ENCODE data around the gene ZNF77.
"Not testable (repeated sequence)": the region's sequence is repeated elsewhere in the genome, so short reads cannot be mapped to it uniquely, and the experiment has no call there.

ZNF77 gene

GRCh38 chr19:2944775-2945574 is at the start of gene ZNF77:
ZNF77 (minus strand) TSS chr19:2944971; CDS start chr19:2944840, 131 bp downstream.
- peak; percentile 99 for DNase-seq (ENCODE audit: low spot score)

DNA sequence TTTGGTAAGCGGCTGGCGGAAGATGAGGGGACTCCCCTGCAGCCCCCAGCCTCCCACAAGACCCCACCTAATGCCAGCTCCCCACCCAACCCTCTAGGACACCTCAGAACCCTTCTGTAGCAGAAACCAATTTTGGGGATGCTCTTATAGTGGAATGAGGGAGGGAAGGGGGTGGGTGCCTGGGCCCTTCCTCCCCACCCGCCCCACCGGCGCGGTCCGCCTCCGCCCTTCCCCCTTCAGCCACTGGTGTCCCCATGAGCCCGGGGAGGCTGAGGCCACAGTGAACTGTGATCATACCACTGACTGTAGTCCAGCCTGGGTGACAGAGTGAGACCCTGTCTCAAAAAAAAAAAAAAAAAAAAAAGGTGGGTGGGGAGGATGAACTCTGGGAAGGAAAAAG is 48.8 kb upstream of the ZNF77 start:
- no peak for DNase-seq (ENCODE audit: low spot score)

DNA sequence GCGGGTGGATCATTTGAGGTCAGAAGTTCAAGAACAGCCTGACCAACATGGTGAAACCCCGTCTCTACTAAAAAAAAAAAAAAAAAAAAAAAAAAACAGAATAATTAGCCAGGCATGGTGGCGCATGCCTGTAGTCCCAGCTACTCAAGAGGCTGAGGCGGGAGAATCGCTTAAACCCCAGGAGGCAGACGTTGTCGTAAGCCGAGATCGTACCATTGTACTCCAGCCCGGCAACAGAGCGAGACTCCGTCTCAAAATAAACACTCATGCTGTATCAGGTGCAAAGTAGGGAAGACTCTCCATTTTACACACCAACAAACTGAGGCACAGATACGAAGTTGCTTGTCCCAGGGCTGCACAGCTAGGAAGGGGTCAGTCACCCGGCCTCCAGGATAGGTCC is 48.2 kb upstream of the ZNF77 start:
- DNase-seq (ENCODE audit: low spot score): no peak

DNA sequence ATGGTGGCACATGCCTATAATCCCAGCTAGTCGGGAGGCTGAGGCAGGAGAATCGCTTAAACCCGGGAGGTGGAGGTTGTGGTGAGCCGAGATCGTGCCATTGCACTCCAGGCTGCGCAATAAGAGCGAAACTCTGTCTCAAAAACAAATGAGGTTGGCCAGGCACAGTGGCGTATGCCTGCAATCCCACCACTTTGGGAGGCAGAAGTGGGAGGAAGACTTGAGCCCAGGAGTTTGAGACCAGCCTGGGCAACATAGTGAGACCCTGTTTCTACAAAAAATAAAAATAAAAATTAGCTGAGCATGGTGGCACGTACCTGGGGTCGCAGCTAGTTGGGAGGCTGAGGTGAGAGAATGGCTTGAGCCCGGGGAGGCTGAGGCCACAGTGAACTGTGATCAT is 47.6 kb upstream of the ZNF77 start:
- not testable (repeated sequence) for DNase-seq (ENCODE audit: low spot score)

DNA sequence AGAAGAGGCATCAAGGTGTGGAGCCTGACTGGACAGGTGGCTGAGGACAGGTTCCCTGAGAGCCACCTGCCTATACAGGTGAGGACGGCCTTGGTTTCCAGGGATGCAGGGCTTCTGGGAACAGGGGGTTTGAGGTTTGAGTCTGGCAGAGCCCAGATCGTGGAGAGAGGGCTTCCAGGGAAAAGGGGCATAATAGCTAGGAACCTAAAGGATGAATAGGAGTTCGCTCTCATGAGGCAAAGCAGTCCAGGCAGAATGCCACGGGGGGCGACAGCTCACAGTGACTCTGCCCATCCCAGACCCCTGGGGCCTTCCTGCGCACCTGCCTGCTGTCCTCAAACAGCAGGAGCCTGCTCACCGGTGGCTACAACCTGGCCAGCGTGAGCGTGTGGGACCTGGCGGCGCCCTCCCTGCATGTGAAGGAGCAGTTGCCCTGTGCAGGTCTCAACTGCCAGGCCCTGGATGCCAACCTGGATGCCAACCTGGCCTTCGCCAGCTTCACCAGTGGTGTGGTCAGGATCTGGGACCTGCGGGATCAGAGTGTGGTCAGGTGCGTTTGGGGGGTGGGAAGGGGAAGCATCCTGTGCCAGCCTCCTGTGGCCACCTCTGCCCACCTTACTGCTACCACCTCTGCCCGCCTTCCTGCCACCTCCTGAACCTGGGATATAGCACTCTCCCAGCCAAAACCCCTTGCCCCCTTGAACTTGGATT is 44.6 kb upstream of the ZNF77 start:
- DNase-seq (ENCODE audit: low spot score): no peak

GRCh38 chr19:2988568-2988967 is 43.8 kb upstream of the ZNF77 start:
- DNase-seq (ENCODE audit: low spot score): no peak

DNA sequence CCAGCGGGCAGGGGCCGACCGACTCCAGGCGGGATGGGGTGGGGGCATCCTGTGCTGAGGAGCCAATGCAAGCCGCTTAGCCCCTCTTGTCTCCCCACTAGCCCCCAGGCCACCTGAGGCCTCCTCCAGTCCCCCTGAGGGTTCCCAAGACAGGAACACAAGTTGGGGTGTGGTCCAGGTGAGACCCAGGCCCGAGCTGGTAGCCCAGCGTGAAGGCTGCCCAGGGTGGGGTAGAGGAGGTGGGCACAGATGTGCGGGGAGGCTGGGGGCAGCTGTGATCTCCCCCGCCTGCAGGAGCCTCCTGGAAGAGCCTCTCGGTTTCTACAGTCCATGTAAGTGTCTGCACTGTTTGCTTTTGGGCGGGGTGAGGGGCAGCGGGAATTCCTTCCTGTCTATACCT is 43.0 kb upstream of the ZNF77 start:
- no peak for DNase-seq (ENCODE audit: low spot score)

GRCh38 chr19:2986951-2987524 is 42.3 kb upstream of the ZNF77 start:
- DNase-seq (ENCODE audit: low spot score): no peak

DNA sequence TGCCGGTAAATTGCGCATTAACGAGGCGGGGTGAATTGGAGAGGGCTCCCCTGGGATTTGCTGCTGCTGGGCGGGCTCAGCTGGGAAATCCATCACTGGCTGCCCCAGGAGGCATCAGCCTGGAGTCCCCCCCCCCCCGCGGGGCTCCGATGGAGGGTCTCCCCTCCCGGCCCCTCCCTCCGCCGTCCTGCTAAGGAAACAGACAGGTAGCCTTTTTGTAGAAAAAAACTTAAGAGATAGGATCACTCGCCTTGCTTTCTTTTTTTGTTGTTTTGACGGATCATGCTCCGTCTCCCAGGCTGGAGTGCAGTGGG is 39.4 kb upstream of the ZNF77 start:
- DNase-seq (ENCODE audit: low spot score): no peak

DNA sequence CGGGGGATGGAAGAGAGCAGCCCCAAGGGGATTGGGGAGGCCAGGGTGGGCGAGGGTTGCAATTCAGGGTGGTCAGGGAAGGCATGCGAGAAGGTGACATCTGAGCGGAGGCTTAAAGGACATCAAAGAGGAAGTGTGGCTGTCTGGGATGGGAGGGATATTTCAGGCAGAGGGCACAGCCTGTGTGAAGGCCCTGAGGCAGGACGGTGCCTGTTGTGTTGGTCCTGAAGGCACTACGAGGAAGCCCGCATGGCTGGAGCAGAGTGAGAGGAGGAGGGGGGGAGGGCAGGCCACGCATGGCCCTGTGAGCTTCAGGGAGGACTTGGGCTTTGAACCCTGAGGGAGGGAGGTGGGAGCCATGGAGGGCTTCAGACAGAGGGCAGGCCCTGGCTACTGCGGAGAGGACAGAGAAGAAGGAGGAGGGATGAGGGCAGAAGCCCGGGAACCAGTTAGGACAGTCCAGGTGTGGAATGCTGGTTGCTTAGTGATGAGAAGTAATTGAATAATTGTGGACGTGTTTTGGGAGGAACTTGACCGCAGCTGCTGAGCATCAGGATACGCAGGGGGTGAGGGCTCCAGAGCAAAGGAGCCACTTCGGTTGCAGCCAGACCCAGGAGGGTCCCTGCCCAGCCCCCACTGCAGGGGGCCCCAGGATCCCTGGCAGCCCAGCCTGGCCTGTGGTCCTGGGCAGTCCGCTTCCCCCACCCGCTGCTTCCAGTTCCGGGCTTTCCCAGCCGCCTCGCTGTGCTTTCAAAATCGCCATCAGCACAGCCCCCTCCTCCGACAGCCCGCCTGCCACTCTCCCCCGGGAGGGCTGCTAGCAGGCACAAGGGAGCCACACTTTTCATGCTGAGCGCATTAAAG is 38.8 kb upstream of the ZNF77 start:
- peak; percentile 80 for DNase-seq (ENCODE audit: low spot score)

- peak; percentile 92 for DNase-seq (ENCODE audit: low spot score)
Observed at GRCh38 chr19:2982983-2983350, 38.2 kb upstream of the ZNF77 start.

DNA sequence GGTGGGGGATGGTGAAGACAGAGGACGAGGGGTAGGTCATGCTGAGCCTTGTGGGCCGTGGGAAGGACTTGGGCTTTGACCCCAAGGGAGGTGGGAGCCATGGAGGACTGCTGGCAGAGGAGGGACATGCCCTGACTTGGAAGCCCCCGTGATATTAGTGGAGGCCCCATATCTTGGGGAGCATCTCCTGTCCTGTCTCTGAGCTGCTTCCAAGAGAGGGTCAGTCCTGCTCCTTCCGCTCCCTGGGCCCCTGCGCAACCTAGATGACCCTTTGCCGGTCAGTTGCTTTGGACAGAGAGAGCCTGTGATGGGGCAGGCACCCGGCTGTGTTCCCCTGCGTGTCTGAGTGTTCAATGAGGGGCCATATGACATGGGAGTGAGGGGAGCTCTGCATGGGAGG is 37.8 kb upstream of the ZNF77 start:
- DNase-seq (ENCODE audit: low spot score): no peak

DNA sequence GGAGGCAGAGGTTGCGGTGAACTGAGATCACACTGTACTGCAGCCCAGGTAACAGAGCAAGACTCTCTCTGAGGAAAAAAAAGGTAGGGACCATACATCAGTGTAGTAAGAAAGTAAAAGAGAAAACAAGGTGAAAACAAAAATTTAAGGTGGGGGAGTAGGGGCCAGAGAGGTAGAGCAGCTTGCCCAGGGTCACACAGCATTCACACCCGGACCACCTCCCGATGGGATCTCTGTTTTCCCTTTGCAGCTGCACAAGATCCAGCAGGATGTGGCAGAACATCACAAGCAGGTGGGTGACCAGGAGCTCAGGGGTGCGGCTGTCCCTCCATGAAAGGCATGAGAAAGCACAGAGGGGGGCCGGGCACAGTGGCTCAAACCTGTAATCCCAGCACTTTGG is 37.1 kb upstream of the ZNF77 start:
- no peak for DNase-seq (ENCODE audit: low spot score)

DNA sequence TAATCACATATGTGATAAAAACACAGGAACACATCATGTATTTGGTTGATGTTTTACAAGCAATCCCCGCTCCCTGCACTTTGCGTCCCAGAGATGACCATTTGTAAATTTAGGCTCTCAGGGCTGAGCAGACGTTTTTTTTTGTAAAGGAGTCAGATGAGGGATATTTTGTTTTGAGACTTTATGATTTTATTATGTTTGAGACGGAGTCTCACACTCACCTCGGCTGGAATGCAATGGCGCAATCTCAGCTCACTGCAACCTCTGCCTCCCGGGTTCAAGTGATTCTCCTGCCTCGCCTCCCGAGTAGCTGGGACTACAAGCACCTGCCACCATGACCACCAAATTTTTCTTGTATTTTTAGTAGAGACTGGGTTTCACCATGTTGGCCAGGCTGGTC is 34.0 kb upstream of the ZNF77 start:
- no peak for DNase-seq (ENCODE audit: low spot score)

- DNase-seq (ENCODE audit: low spot score): no peak
Observed at GRCh38 chr19:2978166-2978767, 33.5 kb upstream of the ZNF77 start.

DNA sequence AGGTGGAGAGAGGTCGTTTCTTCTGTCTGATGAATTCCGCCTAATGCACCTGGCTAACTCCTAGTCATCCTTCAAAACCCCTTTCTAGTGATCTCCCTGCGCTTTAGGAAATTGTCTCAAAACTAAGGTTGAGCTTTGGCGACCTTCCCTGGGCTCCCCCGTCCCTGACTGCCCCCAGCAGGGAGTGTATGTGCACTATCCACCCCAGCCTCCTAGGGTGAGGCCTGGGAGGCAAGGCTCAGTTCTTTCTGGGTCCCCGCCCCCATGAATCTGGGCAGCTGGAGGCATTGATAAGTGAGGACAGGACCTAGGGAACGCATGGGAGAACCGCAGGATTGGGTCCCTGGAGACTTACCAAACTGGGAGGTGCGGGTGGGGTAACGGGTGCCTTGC is 33.0 kb upstream of the ZNF77 start:
- no peak for DNase-seq (ENCODE audit: low spot score)

- peak; percentile 97 for DNase-seq (ENCODE audit: low spot score)
Observed at GRCh38 chr19:2977001-2977745, 32.4 kb upstream of the ZNF77 start, which contains the start of gene TLE6. TLE6 (plus strand) TSS chr19:2977564; CDS start chr19:2978234, 670 bp downstream.

DNA sequence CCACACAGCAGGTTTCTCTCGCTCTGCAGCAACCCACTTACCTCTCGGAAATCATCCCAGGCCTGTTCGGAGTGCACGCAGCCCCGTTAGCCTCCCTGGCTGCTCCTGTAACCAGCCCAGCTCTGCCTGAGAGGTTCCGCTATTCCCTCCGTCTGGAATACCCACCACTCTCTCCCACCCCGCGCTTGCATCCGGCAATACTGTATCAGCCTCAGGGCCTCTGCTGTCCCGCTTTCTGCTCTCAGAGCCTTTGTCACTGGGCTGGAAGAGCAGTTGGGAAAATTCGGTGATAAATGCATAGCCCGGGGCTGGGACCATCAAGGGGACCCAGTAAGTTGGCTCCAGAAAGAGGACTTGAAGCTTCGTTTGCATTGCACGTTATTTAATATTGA is 31.8 kb upstream of the ZNF77 start:
- no peak for DNase-seq (ENCODE audit: low spot score)

DNA sequence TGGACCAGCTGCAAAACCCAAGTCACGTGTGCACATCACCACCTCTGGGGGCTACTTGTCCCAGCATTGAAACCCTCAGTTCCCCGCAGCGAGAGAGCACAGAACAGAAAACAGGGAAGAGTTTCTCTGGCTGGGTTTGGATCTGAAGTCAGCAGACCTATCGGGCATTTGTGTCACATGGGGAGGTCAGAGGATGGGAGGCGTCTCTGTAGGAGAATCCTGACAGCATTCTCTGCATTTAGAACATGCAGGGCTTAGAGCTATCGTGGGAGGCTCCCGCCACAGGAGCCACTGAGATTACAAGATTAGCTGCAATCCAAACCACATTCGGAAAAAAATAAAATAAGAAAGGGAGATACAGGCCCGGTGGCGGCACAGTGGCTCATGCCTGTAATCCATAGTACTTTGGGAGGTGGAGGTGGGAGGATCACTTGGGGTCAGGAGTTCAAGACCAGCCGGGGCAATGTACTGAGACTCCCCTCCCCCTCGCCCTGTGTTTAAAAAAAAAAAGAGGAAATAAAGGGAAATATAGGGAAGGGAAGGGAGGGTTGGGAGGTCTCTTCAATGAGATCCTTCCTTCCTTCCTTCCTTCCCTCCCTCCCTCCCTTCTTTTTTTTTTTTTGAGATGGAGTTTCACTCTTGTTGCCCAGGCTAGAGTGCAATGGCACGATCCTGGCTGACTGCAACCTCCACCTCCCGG is 29.7 kb upstream of the ZNF77 start:
- no peak for DNase-seq (ENCODE audit: low spot score)

DNA sequence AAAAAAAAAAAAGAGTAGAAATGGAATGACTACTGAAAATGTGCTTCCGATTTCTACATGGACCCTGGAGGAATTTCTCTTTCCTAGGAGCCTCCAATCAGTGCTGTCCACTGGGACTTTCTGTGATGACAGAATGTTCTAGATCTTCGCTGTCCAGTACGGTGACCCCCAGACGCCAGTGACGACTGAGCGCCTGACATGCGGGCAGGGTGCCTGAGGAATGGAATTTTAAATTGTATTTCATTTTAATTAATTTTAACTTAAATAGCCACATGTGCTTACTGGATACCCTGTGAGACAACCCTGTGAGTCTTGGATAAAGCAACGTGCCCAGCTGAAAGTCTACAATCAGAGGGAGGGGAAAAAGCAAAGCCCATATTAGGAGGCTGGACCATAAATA is 28.5 kb upstream of the ZNF77 start:
- DNase-seq (ENCODE audit: low spot score): no peak

Data from left forelimb (tissue), 1 donor.